SK-N-SH (cell line): ENCODE results near the gene FOXL2NB. TPM values are rescaled to one million over a fixed set of nuclear protein-coding genes. Genes with fewer than 3 reads are reported as not detected.

Source experiments
- CTCF ChIA-PET: fragments of 300-600, 350-600 bp; formaldehyde crosslinking; extraction: SDS; loops from one replicate; lab custom pipeline; 2021; lab: Yijun Ruan, JAX
- POLR2A ChIA-PET: fragments of 350-600 bp; sonication (Branson Sonifier 250); formaldehyde crosslinking; extraction: SDS; loops from one replicate; lab custom pipeline; 2020; ENCODE audit warnings: antibody characterized with exemption, inconsistent platforms; lab: Yijun Ruan, JAX
- DNase-seq: peaks from one replicate; pipeline ENCODE4 v3.0.0; 2012
- H2AFZ ChIP-seq: fragments of 200-600 bp; sonication (generic); 2 replicates; pipeline ENCODE4 v1.8.1; 2016; ENCODE audit warnings: antibody characterized with exemption, mild to moderate bottlenecking, low read depth
- H3F3A ChIP-seq: fragments of 200-600 bp; sonication (generic); replicated peaks from 2 replicates; pipeline ENCODE3; 2016; ENCODE audit warnings: antibody characterized with exemption, mild to moderate bottlenecking; ENCODE audit not compliant: insufficient read depth
- H3K27ac ChIP-seq, 2 experiments: fragments of 200-500 bp in 1 of 2; fragments of 200-600 bp in 1 of 2; sonication (Bioruptor generic) in 1 of 2; sonication (generic), shearing (Covaris generic) in 1 of 2; 2 replicates each; pipeline versions ENCODE4 v1.5.1 to v1.6.1; 2014 to 2016; ENCODE audit warnings: low read depth in 2 of 2, inconsistent platforms in 1 of 2, low read length in 1 of 2, mild to moderate bottlenecking in 1 of 2, mixed read lengths in 1 of 2
- H3K27me3 ChIP-seq: fragments of 200-600 bp; sonication (generic), shearing (Covaris generic); 2 replicates; pipeline ENCODE4 v1.6.1; 2016; ENCODE audit warnings: mixed run types; ENCODE audit not compliant: insufficient read depth
- H3K36me3 ChIP-seq, 2 experiments: fragments of 200-500 bp in 1 of 2; fragments of 200-600 bp in 1 of 2; sonication (Bioruptor generic) in 1 of 2; sonication (generic) in 1 of 2; replicated peaks in 1 of 2; 2 replicates each; pipeline versions ENCODE3 to v1.5.1; 2014 to 2016; ENCODE audit warnings: low read length in 1 of 2, mild to moderate bottlenecking in 1 of 2; ENCODE audit not compliant: insufficient read depth in 2 of 2, control insufficient read depth in 1 of 2
- H3K4me1 ChIP-seq, 2 experiments: fragments of 200-500 bp in 1 of 2; fragments of 200-600 bp in 1 of 2; sonication (Bioruptor generic) in 1 of 2; sonication (generic), shearing (Covaris generic) in 1 of 2; 2 replicates each; pipeline versions ENCODE4 v1.5.1 to v1.6.1; 2014 to 2016; ENCODE audit warnings: low read depth in 1 of 2, low read length in 1 of 2, mixed run types in 1 of 2; ENCODE audit not compliant: insufficient read depth in 2 of 2, control insufficient read depth in 1 of 2
- H3K4me2 ChIP-seq: fragments of 200-600 bp; sonication (generic), shearing (Covaris generic); 2 replicates; pipeline ENCODE4 v1.6.1; 2017; ENCODE audit warnings: mixed run types
- H3K4me3 ChIP-seq, 2 experiments: fragments of 200-500 bp in 1 of 2; fragments of 200-600 bp in 1 of 2; sonication (Bioruptor generic) in 1 of 2; sonication (generic), shearing (Covaris generic) in 1 of 2; 2 replicates each; pipeline versions ENCODE4 v1.5.1 to v1.8.1; 2014 to 2016; ENCODE audit warnings: low read depth in 2 of 2, inconsistent platforms in 1 of 2, low read length in 1 of 2, mild to moderate bottlenecking in 1 of 2, mixed read lengths in 1 of 2, moderate library complexity in 1 of 2
- H3K79me2 ChIP-seq: fragments of 200-600 bp; sonication (generic); 2 replicates; pipeline ENCODE4 v1.8.1; 2017; ENCODE audit warnings: mild to moderate bottlenecking; ENCODE audit not compliant: insufficient read depth
- H3K9ac ChIP-seq: fragments of 200-600 bp; sonication (generic); 2 replicates; pipeline ENCODE4 v1.6.1; 2017; ENCODE audit warnings: mixed run types
- H3K9me2 ChIP-seq: fragments of 200-600 bp; sonication (generic); 2 replicates; pipeline ENCODE4 v1.6.1; 2017; ENCODE audit warnings: mixed run types
- H3K9me3 ChIP-seq: fragments of 200-600 bp; sonication (generic); 2 replicates; pipeline ENCODE4 v1.6.1; 2017; ENCODE audit warnings: mixed run types, mild to moderate bottlenecking, moderate library complexity
- H4K20me1 ChIP-seq: fragments of 200-600 bp; sonication (generic); 2 replicates; pipeline ENCODE4 v1.6.1; 2017; ENCODE audit warnings: mild to moderate bottlenecking, mixed run types; ENCODE audit not compliant: insufficient read depth
- GABPA ChIP-seq: IDR thresholded peaks from 2 replicates; pipeline ENCODE4 v1.4.0; 2012; ENCODE audit warnings: low read depth, mild to moderate bottlenecking
- GATA2 ChIP-seq: sonication (generic); formaldehyde crosslinking; IDR thresholded peaks from 2 replicates; pipeline ENCODE4 v1.5.0; 2020; ENCODE audit warnings: mild to moderate bottlenecking, missing genetic modification reagents
- NRF1 ChIP-seq: IDR thresholded peaks from 2 replicates; pipeline ENCODE4 v1.6.1; 2012; ENCODE audit warnings: low read depth, mild to moderate bottlenecking, low read length
- POLR2AphosphoS5 ChIP-seq: IDR thresholded peaks from 2 replicates; pipeline ENCODE4 v1.6.1; 2012; ENCODE audit warnings: low read depth, low read length
- RFX5 ChIP-seq: IDR thresholded peaks from 2 replicates; pipeline ENCODE4 v1.6.1; 2012; ENCODE audit warnings: mild to moderate bottlenecking, improper control_type of control experiment, low read length
- WGBS: methylation state at CpG from one replicate; pipeline ENCODE4 v1.1.6; 2017; ENCODE audit warnings: low lambda C conversion rate; 5-methylcytosine and 5-hydroxymethylcytosine counted together
- polyA plus RNA-seq, 3 experiments: library from polyadenylated mRNA; depleted of rRNA; stranded (reverse); fragments of >200 nt; gene quantifications; 2 replicates each; pipeline ENCODE4 v1.2.3, GENCODE V29; 2012
- TF ChIP-seq, protein P1 (sequence below): IDR thresholded peaks from 2 replicates; pipeline ENCODE4 v1.4.0; 2012; ENCODE audit warnings: low read depth, borderline replicate concordance
- TF ChIP-seq, protein P2 (sequence below): fragments of 150-350 bp; IDR thresholded peaks from 2 replicates; pipeline ENCODE4 v1.6.1; 2017; ENCODE audit warnings: antibody characterized with exemption, low read length, low read depth, borderline replicate concordance

The FOXL2NB gene
- polyA plus RNA-seq, 1 of the 3 experiments (the other 2 are of a cell fraction): not detected

DNA sequence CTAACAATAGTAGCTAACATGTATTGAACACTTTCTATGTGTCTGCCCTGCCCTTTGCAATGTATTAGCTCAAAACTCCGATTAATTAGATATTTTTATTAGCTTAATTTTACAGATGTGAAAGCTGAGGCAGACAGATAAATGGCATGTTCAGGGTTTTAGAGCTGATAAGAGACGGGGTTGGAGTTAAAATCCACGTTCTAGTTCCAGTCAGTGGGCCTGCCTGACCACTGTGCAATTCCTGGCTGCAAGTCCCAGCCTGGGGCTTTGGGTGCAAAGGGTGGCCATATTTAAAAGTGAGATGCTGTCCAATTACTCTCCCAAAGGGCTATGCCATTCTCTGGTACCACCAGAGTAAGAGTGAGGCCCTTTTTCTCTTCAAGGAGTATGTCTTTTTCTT lies 33.3 kb upstream of the FOXL2NB start:
- WGBS: 57% methylated on average over 3 of the region's 3 CpGs
- POLR2A ChIA-PET: interaction anchor here (0.6 kb wide), 1 partner anchor 12 kb away, joined by 3 read pairs; no protein-coding TSS in a partner anchor

DNA sequence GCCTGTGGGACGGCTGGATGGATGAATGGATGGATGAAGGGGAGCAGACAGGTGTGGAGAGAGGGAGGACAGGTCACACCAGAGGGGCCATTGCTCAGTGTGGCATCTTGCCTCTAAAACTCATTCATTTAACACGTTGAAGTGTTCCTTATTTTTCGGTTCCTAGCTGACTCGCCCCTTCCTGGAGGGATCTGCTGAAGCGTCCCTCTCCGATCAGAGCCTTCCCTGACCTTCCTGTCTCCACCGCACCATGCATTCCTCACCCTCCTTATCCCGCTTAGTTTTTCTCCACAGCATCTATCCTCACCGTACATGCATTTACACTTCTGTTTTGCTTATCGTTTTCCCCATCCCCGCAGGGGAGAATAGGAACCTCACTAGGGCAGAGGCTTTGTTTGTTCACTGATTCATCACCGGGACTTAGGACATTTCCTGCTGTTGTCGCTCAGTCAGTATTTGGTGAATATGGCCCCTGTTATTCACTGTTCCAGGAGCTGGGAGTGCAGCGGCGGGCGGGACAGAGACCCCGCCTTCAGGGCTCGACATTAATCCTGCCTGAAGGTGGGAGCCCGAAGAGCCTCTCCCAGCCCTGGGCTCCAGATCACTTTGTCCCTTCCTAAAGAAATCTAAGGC lies 32.0 kb upstream of the FOXL2NB start:
- ChIA-PET POLR2A (interaction anchor here (2.5 kb wide), 1 partner anchor 321 kb away, joined by 15 read pairs; the partner anchor contains the start of gene CEP70), CTCF (interaction anchor here (0.6 to 15.8 kb wide), 123 partner anchors 9 to 833 kb away, joined by 3 to 298 read pairs (median 5); partner anchors contain the start of genes CEP70, FAIM and PIK3CB)
- Histone ChIP-seq H4K20me1 (no peaks in the 10 kb centered on the region), H3K4me2 (peak overlapping the region; percentile 97), H3K36me3 (no peaks in the 10 kb centered on the region), H3F3A (no peaks in the 10 kb centered on the region), H3K4me3 (peak overlapping the region; percentile 64 to 91), H3K9ac (peak overlapping the region; percentile 82; the same call in 1 of the 2 replicates), H2AFZ (peak overlapping the region; percentile 86), H3K4me1 (peaks cover 0 to 3% of the 10 kb centered on the region in 2 experiments; a peak in 1 of 4 replicates), H3K9me3 (no peaks in the 10 kb centered on the region), H3K27me3 (no peaks in the 10 kb centered on the region), H3K27ac (no peak overlapping the region), H3K79me2 (no peaks in the 10 kb centered on the region), H3K9me2 (no peaks in the 10 kb centered on the region)
- DNase-seq: no peak
- 26% methylated on average over 17 of the region's 19 CpGs for WGBS
- TF ChIP-seq RFX5: no peak

More for the DNA sequence above, 33.3 kb upstream of the FOXL2NB start:
- H3K9me3 ChIP-seq: no peaks in the 10 kb centered on the region
- no peak overlapping the region for H3K4me3 ChIP-seq
- no peak overlapping the region for H3K9ac ChIP-seq
- no peaks in the 10 kb centered on the region for H4K20me1 ChIP-seq
- no peaks in the 10 kb centered on the region for H3K9me2 ChIP-seq
- DNase-seq: no peak
- H3K4me1 ChIP-seq: peaks cover 0 to 3% of the 10 kb centered on the region in 2 experiments; a peak in 1 of 4 replicates
- CTCF ChIA-PET: interaction anchor here (2.7 to 15.8 kb wide), 7 partner anchors 22 to 434 kb away, joined by 10 to 298 read pairs (median 20); partner anchors contain the start of gene CEP70
- TF ChIP-seq GABPA (no peak), GATA2 (CRISPR knock-in tag) (no peak), NRF1 (no peak), POLR2AphosphoS5 (no peak)
- TF ChIP-seq, protein P1, sequence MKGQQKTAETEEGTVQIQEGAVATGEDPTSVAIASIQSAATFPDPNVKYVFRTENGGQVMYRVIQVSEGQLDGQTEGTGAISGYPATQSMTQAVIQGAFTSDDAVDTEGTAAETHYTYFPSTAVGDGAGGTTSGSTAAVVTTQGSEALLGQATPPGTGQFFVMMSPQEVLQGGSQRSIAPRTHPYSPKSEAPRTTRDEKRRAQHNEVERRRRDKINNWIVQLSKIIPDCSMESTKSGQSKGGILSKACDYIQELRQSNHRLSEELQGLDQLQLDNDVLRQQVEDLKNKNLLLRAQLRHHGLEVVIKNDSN: no peak
- TF ChIP-seq, protein P2, sequence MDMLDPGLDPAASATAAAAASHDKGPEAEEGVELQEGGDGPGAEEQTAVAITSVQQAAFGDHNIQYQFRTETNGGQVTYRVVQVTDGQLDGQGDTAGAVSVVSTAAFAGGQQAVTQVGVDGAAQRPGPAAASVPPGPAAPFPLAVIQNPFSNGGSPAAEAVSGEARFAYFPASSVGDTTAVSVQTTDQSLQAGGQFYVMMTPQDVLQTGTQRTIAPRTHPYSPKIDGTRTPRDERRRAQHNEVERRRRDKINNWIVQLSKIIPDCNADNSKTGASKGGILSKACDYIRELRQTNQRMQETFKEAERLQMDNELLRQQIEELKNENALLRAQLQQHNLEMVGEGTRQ: no peak
- no peaks in the 10 kb centered on the region for H3K36me3 ChIP-seq
- no peak overlapping the region for H3K4me2 ChIP-seq
- no peak overlapping the region for H3K27ac ChIP-seq
- no peaks in the 10 kb centered on the region for H3K79me2 ChIP-seq
- H3K27me3 ChIP-seq: no peaks in the 10 kb centered on the region
- no peaks in the 10 kb centered on the region for H3F3A ChIP-seq
- H2AFZ ChIP-seq: no peak overlapping the region
